GM18867 (cell line): ENCODE results near the gene GALNT9.

Experiments used
- ATAC-seq: cut with Tn5 transposase; IDR thresholded peaks from one replicate; pipeline ENCODE4 v1.9.1; 2021; ENCODE audit warnings: mild to moderate bottlenecking, moderate library complexity; ENCODE audit not compliant: unreplicated experiment

The GALNT9 gene

DNA sequence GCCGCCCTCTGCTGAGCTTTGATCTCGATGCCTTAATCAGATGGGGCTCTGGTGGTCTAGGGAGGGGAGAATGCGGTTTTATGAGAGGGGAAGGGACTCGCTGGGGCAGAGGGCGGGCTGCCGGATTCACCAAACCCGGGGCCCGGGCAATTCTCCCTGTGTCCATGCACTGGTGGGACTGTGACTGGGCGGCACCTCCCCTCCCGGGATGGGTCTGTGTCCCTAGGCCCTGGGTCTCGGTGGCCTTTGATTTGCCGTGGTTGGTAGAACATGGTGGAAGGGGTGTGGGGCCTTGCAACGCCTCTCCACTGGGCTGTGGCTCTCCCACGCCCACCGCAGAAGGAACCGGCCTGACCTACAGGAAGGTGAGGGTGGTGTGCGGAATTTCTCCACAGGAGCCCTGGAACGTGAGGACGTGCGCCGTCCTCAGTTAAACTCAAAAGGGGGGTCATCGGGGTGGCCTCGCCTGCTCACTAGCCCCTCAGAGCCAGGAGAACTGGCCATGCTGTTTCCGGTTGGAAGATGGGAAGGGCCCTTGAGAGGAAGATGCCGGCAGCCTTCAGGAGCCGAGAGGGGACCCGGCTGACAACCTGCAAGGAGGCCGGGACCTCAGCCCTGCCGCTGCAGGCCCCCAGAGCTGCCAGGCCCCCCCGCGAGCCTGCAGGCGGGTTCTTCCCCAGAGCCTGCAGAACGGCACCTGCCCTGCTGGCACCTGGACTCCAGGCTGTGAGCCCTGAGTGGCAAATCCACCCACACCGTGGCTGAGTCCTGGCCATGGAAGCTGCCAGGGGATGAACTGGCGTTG, 141.5 kb downstream of the GALNT9 start:
- ATAC-seq: no peak

DNA sequence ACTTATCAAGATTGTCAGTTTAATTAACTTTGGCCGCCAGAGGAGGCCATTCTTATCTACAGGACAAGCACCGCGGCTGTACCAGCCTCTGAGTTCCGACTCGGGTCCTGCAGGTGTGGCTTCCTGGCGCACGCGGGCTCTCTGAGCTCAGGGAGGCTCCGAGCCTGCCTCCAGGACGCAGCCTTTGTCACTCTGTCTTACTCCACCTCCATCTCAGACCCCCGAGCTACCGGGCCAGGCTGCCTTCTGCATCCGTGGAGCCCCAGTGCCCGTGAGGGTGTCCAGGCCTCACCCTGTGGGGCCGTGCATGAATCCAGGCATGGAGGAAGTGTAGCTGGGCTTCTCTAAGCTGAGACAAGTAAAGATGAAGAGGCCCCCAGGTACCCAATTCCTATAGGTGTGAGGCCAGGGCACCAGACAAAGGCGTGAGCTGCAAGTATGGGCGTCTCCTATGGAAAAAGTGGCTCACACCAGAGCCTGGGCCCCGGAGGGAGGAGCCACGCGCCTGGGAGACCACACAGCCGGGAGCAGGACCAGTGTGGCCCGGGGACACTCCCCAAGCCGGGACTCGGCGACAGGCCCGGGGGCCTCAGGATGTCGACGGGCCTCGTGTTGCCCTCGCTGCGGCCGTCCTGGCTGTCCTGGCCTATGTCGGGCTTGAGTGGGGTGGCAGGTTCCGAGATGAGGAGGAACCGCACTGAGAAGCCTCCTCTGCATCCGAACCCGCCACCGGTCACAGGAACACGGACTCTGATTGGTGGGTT, 142.3 kb downstream of the GALNT9 start:
- no peak for ATAC-seq

DNA sequence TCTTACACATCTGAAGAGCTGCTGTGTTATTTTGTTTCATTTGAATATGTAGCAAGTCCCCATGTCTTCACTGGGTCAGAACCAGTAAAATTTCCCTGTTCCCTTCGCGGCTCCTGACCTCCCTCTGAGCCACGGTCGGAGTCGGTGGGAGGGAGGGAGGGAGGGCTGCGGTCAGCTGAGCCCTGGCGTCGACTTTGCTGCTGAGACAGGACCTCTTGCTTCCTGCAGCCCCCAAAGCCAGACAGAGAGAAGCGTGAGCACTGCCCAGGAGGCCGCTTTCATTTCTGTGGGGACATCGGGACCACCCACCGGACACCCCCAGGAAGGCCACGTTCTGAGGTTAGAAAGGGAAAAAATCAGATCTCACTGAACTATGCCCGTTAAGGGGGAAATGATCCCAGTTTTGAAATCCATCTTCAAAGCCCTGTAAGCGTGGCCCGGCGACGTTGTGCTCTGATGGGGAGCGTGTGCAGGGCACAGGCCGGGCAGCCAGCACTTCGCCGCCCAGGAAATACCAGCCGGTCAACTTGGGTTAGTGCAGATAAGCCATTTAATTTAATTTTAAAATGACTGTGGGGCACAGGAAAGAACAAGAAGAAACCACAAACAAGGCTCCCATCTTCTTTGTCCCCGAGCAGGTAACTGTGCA, 143.1 kb downstream of the GALNT9 start:
- no peak for ATAC-seq

DNA sequence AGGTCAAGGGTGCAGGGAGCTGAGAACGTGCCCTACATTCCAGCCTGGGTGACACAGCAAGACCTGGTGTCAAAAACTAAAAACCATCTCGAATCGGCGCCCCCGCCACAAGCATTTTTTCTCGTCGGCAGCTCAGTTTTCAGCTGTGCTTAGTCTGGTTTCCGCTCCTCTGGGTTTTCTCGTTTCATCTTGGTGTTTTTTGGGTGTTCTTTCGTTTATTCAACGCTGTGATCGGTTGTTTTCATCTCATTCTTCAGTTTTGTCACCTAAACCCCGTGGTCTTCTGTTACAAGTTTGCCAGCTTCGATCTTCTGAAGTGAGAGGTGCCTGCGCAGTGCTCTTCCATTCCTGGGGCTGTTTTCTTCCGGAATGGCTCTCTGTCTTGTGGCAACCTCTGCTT, 143.7 kb downstream of the GALNT9 start:
- ATAC-seq: no peak

DNA sequence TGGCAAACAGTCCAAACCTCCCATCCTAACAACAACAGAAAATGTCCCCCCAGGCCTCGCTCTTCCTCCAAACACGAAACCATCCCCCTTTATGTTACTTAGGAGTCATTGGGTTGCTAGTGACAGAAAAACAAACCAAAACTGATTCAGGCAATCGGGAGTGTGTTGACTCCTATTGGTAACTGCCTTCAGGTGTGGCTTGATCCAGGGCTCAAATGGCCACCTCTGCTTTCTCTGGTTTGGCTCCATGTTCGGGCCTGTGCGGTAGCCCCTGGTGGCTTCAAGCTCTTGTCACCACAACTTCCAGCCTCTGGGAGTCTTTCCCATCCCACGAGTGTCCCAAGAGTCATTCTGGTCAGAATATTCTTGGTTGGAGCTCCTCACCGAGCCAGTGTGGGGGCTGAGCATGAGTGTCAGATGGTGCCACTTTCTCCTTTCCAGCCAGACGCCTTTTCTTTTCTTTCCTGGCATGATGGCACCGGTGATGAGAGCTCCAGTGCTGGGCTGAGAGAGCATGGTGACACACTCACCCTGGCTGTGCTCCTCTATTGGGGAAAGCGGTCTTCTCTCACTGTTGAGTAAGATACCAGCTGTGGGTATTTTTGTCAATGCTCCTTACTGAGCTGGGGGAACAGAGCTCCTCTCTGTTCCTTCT, 146.6 kb downstream of the GALNT9 start:
- no peak for ATAC-seq

DNA sequence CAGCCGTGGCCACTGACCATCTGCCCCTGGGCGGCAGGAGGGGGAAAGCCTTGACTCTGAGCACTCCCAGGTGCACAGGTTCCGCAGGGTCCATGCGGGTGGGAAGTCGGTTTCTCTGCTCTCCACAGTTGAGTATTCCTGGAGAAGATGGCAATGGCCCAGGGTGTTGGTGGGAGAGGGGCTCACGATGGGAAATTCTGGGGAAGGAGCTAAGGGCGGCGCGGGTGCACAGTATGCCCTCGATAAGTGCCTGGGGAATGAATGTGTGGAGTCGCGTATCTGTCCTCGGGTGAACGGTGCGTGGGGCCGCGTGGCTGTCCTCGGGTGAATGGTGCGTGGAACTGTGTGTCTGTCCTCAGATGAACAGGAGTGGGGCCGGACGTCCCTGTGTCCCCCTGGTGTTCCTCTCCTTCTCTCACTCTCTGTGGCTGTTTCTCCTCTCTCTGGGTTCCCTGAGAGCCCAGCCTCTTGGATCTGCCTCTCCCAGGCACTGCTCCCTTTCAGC, 147.1 kb downstream of the GALNT9 start:
- ATAC-seq: no peak

DNA sequence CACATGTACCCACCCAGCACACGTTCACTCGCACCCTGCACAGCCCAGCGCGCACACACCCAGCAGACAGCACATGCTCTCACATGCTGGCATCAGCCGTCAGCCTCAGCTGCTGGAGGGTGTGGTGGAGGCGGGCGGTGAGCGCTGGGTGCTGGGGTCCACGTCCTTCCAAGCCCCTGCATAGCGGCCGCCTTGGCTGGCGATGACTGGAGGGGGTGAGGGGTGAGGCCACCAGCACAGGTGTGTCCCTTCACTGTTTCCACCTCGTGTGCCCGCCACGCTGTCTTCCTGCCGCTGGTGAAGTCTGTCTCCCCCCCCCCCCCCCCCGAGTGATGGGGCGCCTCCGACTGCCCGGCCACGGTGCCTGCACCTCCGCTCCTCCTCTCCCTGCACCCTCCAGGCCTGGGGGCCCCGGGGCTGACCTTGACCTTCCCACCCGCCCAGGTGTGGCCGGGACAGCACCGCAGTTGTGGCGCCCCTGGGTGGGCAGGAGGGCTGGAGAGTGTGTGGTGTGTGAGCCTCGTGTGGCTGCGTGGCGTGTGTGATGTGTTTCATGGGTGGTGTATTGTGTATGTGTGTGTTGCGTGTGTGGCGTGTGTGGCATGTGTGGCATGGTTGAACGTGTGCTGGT, 147.7 kb downstream of the GALNT9 start:
- no peak for ATAC-seq

DNA sequence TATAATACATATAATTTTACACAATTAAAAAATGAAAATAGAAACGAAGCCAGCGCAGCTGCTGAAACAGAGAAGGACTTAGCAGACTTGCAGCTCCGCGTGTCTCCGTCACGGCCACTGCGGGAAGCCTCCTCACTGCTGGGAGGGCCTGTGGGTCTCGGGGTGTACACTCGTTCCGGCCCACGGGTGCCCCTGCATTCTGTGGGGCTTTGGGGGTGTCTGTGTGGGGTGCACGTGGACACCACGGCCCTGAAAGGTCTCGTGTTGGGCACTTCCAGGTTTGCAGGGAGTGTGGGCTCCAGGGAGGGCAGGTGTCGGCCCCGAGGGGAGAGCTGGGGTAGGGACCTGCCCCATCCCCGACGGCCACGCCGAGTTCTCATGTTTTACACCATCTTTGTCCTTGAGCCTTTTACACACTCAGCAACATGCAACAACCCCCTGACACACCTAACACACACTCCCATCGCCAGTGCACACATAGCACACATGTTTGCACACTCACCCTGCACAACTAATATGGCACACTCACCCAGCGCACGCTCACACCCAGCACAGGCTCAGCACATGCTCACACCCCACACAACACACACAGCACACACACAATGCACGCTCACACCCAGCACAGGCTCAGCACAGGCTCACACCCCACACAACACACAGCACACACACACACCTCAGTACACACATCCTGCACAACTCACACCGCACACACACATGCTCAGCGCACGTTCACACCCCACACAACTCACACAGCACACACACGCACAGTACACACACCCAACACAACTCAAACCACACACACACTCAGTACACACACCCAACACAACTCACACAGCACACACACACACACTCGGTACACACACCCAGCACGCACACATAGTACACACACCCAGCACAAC, 148.5 kb downstream of the GALNT9 start:
- no peak for ATAC-seq

DNA sequence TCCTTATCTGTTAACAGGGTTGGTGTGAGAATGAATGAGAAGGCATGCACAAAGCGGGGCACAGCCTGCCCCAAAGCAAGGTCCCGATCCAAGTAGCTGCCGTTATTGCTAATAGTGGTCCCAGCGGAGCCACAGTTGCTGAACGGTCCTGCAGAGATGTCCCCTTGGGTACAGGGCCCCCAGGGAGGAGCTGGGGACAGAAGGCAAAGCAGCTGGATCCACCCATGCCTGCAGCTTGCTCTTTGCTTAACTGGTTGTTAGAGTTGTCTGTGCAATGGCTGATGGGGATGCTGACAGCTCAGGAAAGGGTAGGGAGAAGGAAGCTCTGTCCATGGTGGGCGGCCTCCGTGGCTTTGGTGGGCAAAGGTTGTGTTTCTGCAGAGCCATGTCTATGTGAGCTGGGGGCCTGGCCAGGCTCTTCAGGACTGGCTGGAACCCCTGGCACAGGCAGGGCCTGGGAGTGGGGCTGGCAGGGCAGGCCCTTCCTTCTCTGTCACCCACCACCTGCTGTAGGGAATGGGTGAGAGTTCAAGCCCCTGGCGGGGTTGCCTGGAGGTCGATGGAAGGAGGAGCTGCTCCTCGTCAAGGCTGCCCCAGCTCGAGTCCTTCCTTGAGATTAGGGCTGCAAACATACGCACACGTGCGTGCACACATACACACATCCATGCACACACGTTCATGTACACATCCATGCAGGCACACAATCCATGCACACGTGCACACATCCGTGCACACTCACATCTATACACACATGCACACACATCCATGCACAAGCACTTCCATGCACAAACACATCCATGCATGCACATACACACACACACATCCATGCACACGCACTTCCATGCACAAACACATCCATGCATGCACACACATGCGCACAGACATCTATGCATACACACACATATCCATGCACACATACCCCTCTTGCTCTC, 149.7 kb downstream of the GALNT9 start:
- no peak for ATAC-seq

DNA sequence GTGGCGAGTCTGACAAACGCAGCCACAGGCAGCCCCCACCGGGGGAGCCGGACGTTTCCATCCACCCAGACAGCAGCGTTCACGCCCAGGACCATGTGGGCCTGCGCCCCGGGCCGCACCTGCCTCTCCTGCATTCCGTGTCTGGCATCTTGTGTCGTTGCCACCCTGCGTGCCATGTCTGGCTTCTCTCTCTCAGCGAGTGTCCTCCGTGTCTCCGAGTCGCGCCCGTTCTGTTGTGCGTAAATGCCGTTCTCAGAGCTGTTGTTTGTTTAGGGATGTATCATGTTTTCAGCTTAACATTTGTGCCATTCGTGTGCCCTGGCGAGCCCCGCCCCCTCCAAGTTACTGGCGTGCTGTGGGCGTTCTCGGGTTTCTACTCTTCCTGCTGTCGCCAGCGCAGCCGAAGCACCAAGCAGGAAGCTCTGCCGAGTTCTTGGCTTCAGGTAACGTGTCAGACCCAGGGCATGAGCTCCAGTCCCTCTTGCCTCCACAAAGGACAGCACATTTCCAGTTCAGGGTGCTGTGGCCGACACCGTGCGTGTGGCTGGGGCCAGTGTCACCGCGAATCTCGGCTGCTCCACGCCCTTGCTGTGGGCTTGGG, 150.5 kb downstream of the GALNT9 start:
- no peak for ATAC-seq

DNA sequence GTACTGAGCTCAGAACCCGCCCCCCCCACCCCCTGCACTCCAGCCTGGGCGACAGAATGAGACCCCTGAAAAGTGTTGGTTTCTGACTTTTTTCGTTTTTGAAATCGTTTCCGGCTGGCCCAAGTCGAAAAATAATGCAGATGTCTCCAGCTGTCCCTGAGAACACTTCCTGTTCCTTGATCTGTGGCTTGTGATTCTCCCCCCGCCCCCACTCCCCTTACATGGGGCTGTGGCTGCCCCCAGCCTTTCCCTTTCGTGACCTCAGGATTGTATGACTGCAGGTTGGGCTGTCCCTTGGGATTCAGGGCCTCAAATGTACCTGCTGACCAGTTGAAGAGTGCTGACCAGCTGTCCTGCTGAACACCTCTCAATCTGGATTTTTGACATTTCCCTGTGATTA, 151.1 kb downstream of the GALNT9 start:
- no peak for ATAC-seq

DNA sequence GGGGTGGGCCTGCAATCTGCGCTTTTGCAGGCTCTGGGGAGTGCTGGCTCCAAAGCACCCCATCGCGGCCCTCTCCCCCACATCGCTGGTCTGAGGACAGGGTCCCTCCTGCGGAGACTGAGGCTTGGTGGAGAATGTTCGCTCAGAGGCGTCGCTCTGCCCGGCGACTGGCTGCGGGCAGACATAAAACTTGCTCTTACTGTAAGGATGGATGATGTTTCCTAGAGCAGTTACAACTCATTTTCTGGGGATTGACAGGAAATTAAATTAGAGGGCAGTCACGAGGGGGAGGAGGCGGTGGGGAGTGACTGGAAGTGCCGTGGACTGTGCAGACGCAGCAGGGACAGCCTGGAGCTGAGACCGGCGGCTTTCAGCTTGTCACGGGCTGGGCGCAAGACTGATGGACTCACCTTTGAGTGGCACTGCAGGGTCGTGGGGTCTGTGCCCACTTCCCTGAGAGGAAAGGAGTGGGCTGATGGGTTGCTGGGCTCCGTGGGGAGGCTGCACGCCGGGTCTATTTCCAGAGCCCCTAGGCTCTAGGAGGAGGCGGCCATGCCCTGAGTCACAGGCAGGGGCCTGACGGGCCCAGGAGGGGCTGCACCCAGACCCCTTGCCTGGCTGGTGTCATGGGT, 152.4 kb downstream of the GALNT9 start:
- ATAC-seq: no peak

DNA sequence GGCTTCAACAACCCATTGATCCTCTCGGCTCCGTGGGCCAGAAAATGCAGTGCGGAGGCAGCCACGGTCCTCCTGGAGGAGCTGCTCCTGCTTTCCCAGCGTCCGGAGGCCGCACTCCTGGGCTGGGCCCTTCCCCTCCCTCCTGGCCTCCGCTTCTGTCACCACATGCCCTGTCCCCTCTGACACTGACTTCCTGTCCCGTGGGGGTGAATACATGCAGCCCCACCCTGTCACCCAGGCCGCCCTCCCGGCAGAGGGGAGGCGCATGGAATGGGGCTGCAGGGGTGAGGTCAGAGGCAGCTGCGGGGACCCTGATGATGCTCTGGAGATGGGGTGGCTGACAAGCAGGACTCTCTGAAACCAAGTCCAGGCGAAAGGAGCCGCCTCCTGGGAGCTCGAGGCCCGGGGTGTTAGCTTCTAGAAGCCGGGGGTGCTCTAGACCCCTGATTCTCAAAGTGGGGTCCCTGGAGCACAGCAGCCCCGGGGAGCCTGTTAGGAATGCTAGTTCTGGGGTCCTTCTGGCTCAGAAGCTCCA, 152.9 kb downstream of the GALNT9 start:
- ATAC-seq: no peak

DNA sequence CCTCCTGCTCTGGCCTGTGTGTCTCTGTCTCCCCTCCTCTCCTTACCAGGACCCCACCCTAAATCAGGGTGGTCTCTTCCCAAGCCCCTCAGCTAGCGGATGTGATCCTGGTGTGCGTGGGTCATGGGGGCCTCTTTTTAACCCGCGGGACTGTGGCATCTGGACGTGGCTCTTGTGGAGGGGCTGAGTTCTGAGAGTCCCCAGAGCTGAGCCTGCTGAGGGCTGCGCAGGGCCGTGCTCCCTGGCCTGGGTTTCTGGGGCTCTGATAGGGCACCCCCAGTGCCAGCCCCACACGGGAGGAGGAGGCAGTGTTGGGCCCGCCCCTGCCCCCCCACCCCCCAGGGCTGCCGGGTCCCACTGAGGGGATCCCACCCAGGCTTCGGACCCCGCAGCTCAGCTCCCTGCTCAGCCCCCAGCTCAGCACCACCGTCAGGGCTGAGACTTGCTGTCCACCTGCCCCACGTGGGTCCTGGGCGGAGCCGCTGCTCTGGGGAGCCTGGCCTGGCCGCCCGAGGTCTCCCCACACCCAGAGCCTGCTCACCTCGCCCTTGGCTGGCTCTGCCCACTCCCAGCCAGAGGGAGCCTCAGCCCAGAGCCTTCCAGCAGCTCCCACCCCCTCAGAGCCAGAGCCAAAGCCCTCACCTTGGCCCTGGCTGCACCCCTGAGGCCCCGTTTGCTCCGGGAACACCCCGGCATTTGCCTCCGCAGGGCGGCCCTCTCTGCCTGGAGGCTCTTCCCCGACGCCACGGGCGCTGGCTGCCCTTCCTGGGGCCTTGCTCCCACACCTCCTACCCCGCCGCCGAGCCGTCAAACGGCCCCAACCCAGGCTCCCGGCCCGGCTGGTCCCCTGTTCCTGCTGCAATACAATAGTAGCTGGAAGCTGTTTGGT, 153.6 kb downstream of the GALNT9 start:
- ATAC-seq: no peak

DNA sequence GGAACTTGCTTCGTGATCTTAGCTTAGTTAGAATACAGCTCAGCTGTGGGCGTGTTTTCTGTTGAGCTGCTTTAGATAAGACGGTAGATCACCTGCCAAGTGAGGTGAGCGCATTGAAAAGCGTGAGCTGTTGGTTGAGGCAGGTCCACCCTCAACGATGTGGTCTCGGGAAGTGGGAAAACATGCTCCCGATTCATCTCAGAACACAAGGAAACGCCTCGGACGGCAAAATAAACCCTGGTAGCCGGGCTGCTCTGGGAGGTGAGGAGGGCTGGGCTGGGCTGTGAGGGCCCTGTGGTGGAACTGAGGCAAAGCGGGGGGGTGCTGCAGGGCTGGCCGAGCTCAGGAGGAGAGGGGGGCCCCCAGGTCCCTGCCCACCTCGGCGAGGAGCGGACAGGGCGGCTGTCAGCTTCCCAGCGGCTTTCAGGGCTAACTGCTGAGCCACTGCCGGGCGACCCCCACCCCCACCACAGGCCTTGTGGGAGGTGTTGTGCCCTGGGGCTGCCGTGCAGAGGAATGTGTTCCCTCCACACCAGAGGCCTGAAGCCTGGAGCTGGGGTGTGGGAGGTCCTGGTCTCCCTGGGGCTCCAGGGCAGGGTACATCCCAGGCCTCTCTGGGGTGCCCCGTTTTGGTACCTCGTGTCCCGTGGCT, 154.4 kb downstream of the GALNT9 start:
- no peak for ATAC-seq
